Mammary epithelial cell (primary cell): ENCODE measurements around the gene CKMT1B.

Experiments
- CTCF ChIP-seq, 2 donors: IDR thresholded peaks in 1 of 2; conservative IDR thresholded peaks in 1 of 2; 2 replicates each; pipeline ENCODE4 v1.5.1; 2011 to 2012; ENCODE audit warnings: inconsistent platforms in 2 of 2, low read length in 2 of 2, mild to moderate bottlenecking in 2 of 2, control low read depth in 1 of 2, low read depth in 1 of 2; ENCODE audit not compliant: insufficient read depth in 1 of 2; ENCODE audit errors: extremely low read depth in 1 of 2
- EZH2 ChIP-seq: IDR thresholded peaks from 2 replicates; pipeline ENCODE4 v1.6.1; 2012; ENCODE audit warnings: low read length, inconsistent platforms, borderline replicate concordance

- no peak for TF ChIP-seq CTCF (conservative IDR thresholded peaks at IDR 0.05 in 1 of 2, IDR thresholded peaks at IDR 0.05 in 1 of 2; ENCODE audit: extremely low read depth in 1 of 2, insufficient read depth in 1 of 2, low read depth in 1 of 2, low read length in 2 of 2)
- no peak for TF ChIP-seq EZH2
These were observed 46.3 kb upstream of the CKMT1B start for GRCh38 chr15:43547539-43547938.
